DOHH2 (cell line): ENCODE data around the gene UBE2D2.

Source experiments
- H3F3A ChIP-seq: fragments of 200-600 bp; sonication (generic), shearing (Covaris generic); 2 replicates; pipeline ENCODE4 v1.6.0; 2016; ENCODE audit warnings: antibody characterized with exemption, mild to moderate bottlenecking; ENCODE audit not compliant: control insufficient read depth, insufficient read depth
- H3K27ac ChIP-seq: fragments of 200-600 bp; sonication (generic); 2 replicates; pipeline ENCODE4 v1.5.1; 2014; ENCODE audit warnings: low read depth, mild to moderate bottlenecking, low read length, moderate library complexity
- H3K27me3 ChIP-seq: fragments of 200-600 bp; sonication (generic); 2 replicates; pipeline ENCODE4 v1.6.1; 2014; ENCODE audit warnings: mild to moderate bottlenecking, low read length, mixed read lengths; ENCODE audit not compliant: control insufficient read depth
- H3K36me3 ChIP-seq: fragments of 200-600 bp; sonication (generic); 2 replicates; pipeline ENCODE4 v1.6.1; 2014; ENCODE audit warnings: mild to moderate bottlenecking, low read length, moderate library complexity, mixed read lengths; ENCODE audit not compliant: control insufficient read depth
- H3K4me1 ChIP-seq: fragments of 200-600 bp; sonication (generic); 2 replicates; pipeline ENCODE4 v1.6.1; 2014; ENCODE audit warnings: mild to moderate bottlenecking, low read length, mixed read lengths; ENCODE audit not compliant: control insufficient read depth
- H3K4me2 ChIP-seq: fragments of 200-600 bp; sonication (generic); 2 replicates; pipeline ENCODE4 v1.6.0; 2014; ENCODE audit warnings: mild to moderate bottlenecking, low read length, moderate library complexity
- H3K4me3 ChIP-seq: fragments of 200-600 bp; sonication (generic); 2 replicates; pipeline ENCODE4 v1.5.1; 2014; ENCODE audit warnings: mild to moderate bottlenecking, low read length, mixed read lengths
- H3K79me2 ChIP-seq: fragments of 200-600 bp; sonication (generic); 2 replicates; pipeline ENCODE4 v1.6.1; 2014; ENCODE audit warnings: mild to moderate bottlenecking, low read length, mixed read lengths; ENCODE audit not compliant: control insufficient read depth
- H3K9me2 ChIP-seq: fragments of 200-600 bp; sonication (generic); replicated peaks from 2 replicates; pipeline ENCODE4 v1.6.1; 2014; ENCODE audit warnings: mild to moderate bottlenecking, low read length, mixed read lengths; ENCODE audit not compliant: control insufficient read depth
- H3K9me3 ChIP-seq: fragments of 200-600 bp; sonication (generic); 2 replicates; pipeline ENCODE4 v1.6.1; 2014; ENCODE audit warnings: antibody characterized with exemption, low read length, mixed read lengths; ENCODE audit not compliant: control insufficient read depth, insufficient read depth
- H4K20me1 ChIP-seq: fragments of 200-600 bp; sonication (generic); 2 replicates; pipeline ENCODE4 v1.6.0; 2014; ENCODE audit warnings: low read depth, mild to moderate bottlenecking, antibody characterized with exemption, low read length, moderate library complexity; ENCODE audit not compliant: control insufficient read depth, insufficient read depth
- CTCF ChIP-seq: fragments of 200-600 bp; sonication (generic); IDR thresholded peaks from one replicate; pipeline ENCODE4 v1.5.1; 2014; ENCODE audit warnings: antibody characterized with exemption, mild to moderate bottlenecking, low read depth, low read length; ENCODE audit not compliant: poor library complexity, severe bottlenecking
- EZH2phosphoT487 ChIP-seq: fragments of 200-600 bp; sonication (generic); IDR thresholded peaks from 2 replicates; pipeline ENCODE4 v1.6.1; 2017; ENCODE audit warnings: borderline replicate concordance, mild to moderate bottlenecking, antibody characterized with exemption, low read length, moderate library complexity, mixed read lengths

UBE2D2 gene

GRCh38 chr5:139646912-139647505 is 85.9 kb downstream of the UBE2D2 start:
- no peaks in the 10 kb centered on the region for H3K36me3 ChIP-seq
- no peak overlapping the region for H3K27ac ChIP-seq
- peak overlapping the region; percentile 85 for H3K4me2 ChIP-seq
- no peaks in the 10 kb centered on the region for H3K27me3 ChIP-seq
- H3K4me3 ChIP-seq = peak overlapping the region; percentile 79; the same call in 1 of the 2 replicates
- peaks cover 35% of the 10 kb centered on the region for H3K79me2 ChIP-seq
- H3K9me3 ChIP-seq = no peaks in the 10 kb centered on the region
- TF ChIP-seq CTCF (no peak), EZH2phosphoT487 (no peak)
- peaks cover 11% of the 10 kb centered on the region for H3F3A ChIP-seq
- H3K4me1 ChIP-seq = peaks cover 50% of the 10 kb centered on the region
- peaks cover 16% of the 10 kb centered on the region; the same call in 1 of the 2 replicates for H4K20me1 ChIP-seq
- no peaks in the 10 kb centered on the region for H3K9me2 ChIP-seq

GRCh38 chr5:139647506-139648204 is 86.5 kb downstream of the UBE2D2 start:
- no peaks in the 10 kb centered on the region for H3K27me3 ChIP-seq
- no peaks in the 10 kb centered on the region for H3K9me3 ChIP-seq
- peak overlapping the region; percentile 85 for H3K4me2 ChIP-seq
- no peaks in the 10 kb centered on the region for H3K9me2 ChIP-seq
- H4K20me1 ChIP-seq = peaks cover 19% of the 10 kb centered on the region; the same call in 1 of the 2 replicates
- no peak for TF ChIP-seq EZH2phosphoT487
- TF ChIP-seq CTCF = no peak
- peaks cover 50% of the 10 kb centered on the region for H3K4me1 ChIP-seq
- H3K27ac ChIP-seq = peak overlapping the region; percentile 86; the same call in 1 of the 2 replicates
- peaks cover 17% of the 10 kb centered on the region for H3F3A ChIP-seq
- H3K36me3 ChIP-seq = no peaks in the 10 kb centered on the region
- peak overlapping the region; percentile 79 for H3K4me3 ChIP-seq
- H3K79me2 ChIP-seq = peaks cover 41% of the 10 kb centered on the region

DNA sequence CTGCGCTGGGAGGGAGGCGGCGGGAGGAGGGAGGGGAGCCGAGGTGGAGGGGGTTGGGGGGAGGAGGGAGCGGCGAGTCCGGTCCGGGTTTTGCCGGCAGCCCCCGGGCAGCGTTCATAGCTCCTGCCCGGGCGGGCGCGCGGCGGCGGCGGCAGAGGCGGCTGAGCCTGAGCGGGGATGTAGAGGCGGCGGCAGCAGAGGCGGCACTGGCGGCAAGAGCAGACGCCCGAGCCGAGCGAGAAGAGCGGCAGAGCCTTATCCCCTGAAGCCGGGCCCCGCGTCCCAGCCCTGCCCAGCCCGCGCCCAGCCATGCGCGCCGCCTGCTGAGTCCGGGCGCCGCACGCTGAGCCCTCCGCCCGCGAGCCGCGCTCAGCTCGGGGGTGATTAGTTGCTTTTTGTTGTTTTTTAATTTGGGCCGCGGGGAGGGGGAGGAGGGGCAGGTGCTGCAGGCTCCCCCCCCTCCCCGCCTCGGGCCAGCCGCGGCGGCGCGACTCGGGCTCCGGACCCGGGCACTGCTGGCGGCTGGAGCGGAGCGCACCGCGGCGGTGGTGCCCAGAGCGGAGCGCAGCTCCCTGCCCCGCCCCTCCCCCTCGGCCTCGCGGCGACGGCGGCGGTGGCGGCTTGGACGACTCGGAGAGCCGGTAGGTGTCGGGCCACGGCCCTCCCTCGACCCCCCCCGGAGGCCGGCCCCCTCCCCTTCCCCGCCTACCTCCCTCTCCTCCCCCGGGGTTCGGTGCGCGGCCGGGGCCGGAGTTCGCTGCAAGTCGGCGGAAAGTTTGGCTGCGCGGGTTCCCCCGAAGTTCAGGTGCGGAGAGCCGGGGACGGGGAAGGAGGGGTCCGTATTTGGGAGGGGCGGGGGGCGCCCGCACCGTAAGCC is 87.3 kb downstream of the UBE2D2 start, which contains the start of gene CXXC5:
Gene CXXC5 (plus strand): TSS at position 145 of the 877 bp plus-strand sequence. CDS start 32,175 bp downstream, outside the sequence.
- Histone ChIP-seq H3K4me1 (peaks cover 53% of the 10 kb centered on the region), H3K9me2 (no peaks in the 10 kb centered on the region), H3K36me3 (no peaks in the 10 kb centered on the region), H3K79me2 (peaks cover 49% of the 10 kb centered on the region), H3K4me2 (peak within 1 kb of the TSS; percentile 85), H3K27ac (peak within 1 kb of the TSS; percentile 86), H3K9me3 (no peaks in the 10 kb centered on the region), H4K20me1 (peaks cover 27% of the 10 kb centered on the region), H3F3A (peaks cover 20% of the 10 kb centered on the region), H3K27me3 (no peaks in the 10 kb centered on the region), H3K4me3 (peak within 1 kb of the TSS; percentile 79)
- no peak for TF ChIP-seq EZH2phosphoT487
- TF ChIP-seq CTCF = no peak
